Motor neuron (in vitro differentiated cells): ENCODE measurements around the gene MFAP4. TPM values are rescaled to one million over a fixed set of nuclear protein-coding genes. Genes with fewer than 3 reads are reported as not detected.
A peak's percentile ranks its signal among the peaks of the same experiment; 100 is the strongest.

Experiments
- ATAC-seq, 8 experiments: fragments of 200-7000 bp; cut with Tn5 transposase; replicated peaks in 6 of 8; 2 replicates each; pipeline ENCODE4 v1.8.0; 2021; ENCODE audit warnings: mild to moderate bottlenecking in 8 of 8, moderate library complexity in 8 of 8
- H3K27ac ChIP-seq, 2 donors: fragments of 250-450 bp; sonication (Bioruptor Pico); 2 replicates each; pipeline ENCODE4 v1.9.0; 2021; ENCODE audit warnings: antibody characterized with exemption in 2 of 2, mild to moderate bottlenecking in 2 of 2, moderate library complexity in 1 of 2
- H3K4me1 ChIP-seq, 2 donors: fragments of 250-450 bp; sonication (Bioruptor Pico); replicated peaks in 1 of 2; 2 replicates each; pipeline ENCODE4 v1.6.1; 2021; ENCODE audit warnings: antibody characterized with exemption in 2 of 2, mild to moderate bottlenecking in 2 of 2, moderate library complexity in 1 of 2
- H3K4me3 ChIP-seq, 5 donors: fragments of 250-450 bp; sonication (Bioruptor Pico); 2 replicates each; pipeline ENCODE4 v1.9.0; 2021; ENCODE audit warnings: antibody characterized with exemption in 5 of 5, mild to moderate bottlenecking in 5 of 5, moderate library complexity in 4 of 5
- WGBS, 10 experiments: fragments of 450-650 bp; shearing (Covaris generic); methylation state at CpG; one replicate each; pipeline ENCODE4 v1.0.0; 2022; 5-methylcytosine and 5-hydroxymethylcytosine counted together
- in situ Hi-C, 9 experiments: fragments of 400-800 bp; cut with MboI; loops; one replicate each; pipeline ENCODE4 v1.15.0; 2021; ENCODE audit warnings: low sequenced_read_pairs in 9 of 9, low pct_unique_long_range_greater_than_20kb in 2 of 9; ENCODE audit not compliant: unreplicated experiment in 9 of 9
- total RNA-seq, 8 experiments: library from RNA; unstranded; fragments of 300-600 nt; gene quantifications; 2 replicates each; pipeline versions ENCODE4 v1.2.3 to v1.2.4, GENCODE V29; 2022

MFAP4 gene
- total RNA-seq, 8 experiments from 2014 or later: 3.2 to 186 (median 7.0) TPM

- ATAC-seq: no peak
- Histone ChIP-seq H3K4me1 (peaks cover 5 to 7% of the 10 kb centered on the region in 2 donors), H3K27ac (no peak overlapping the region), H3K4me3 (no peak overlapping the region)
- in situ Hi-C loops: no loop called here
- WGBS, 10 experiments: 87 to 100% (median 100%) methylated on average over 1 to 3 of the region's 18 CpGs; no CpG with 5 or more reads in 7 of the 10 experiments
Measured at GRCh38 chr17:19415806-19416775, 29.1 kb upstream of the MFAP4 start.

GRCh38 chr17:19415311-19415710 is 28.3 kb upstream of the MFAP4 start:
- Histone ChIP-seq H3K27ac (no peak overlapping the region), H3K4me1 (peaks cover 13 to 14% of the 10 kb centered on the region in 2 donors), H3K4me3 (no peak overlapping the region)
- ATAC-seq: no peak
- in situ Hi-C loops: no loop called here
- WGBS, 10 experiments: 60% methylated on average over 1 of the region's 13 CpGs; no CpG with 5 or more reads in 9 of the 10 experiments

GRCh38 chr17:19414396-19415280 is 27.6 kb upstream of the MFAP4 start:
- 90 to 96% (median 95%) methylated on average over 4 of the region's 28 CpGs; no CpG with 5 or more reads in 7 of the 10 experiments for WGBS, 10 experiments
- in situ Hi-C loops: no loop called here

GRCh38 chr17:19413761-19414160 is 26.8 kb upstream of the MFAP4 start:
- Histone ChIP-seq H3K4me1 (peaks cover 13 to 15% of the 10 kb centered on the region in 2 donors), H3K27ac (no peak overlapping the region), H3K4me3 (no peak overlapping the region)
- in situ Hi-C loops: no loop called here
- no peak for ATAC-seq
- WGBS, 10 experiments: 90 to 100% (median 100%) methylated on average over 1 to 2 of the region's 5 CpGs; no CpG with 5 or more reads in 7 of the 10 experiments

More at GRCh38 chr17:19414396-19415280, 27.6 kb upstream of the MFAP4 start:
- Histone ChIP-seq H3K4me1 (peaks cover 13 to 15% of the 10 kb centered on the region in 2 donors), H3K27ac (no peak overlapping the region), H3K4me3 (no peak overlapping the region)
- no peak for ATAC-seq

- no CpG with 5 or more reads among the region's 12 CpGs for WGBS, 10 experiments
- no peak for ATAC-seq
- no peak overlapping the region for H3K4me3 ChIP-seq
- no peak overlapping the region for H3K27ac ChIP-seq
- H3K4me1 ChIP-seq: peaks cover 13 to 15% of the 10 kb centered on the region in 2 donors
- in situ Hi-C loops: no loop called here
Measured at GRCh38 chr17:19412984-19413383, 26.0 kb upstream of the MFAP4 start.

- no peak for ATAC-seq
- no peak overlapping the region for H3K27ac ChIP-seq
- WGBS, 10 experiments: 100% methylated on average over 2 of the region's 16 CpGs; no CpG with 5 or more reads in 9 of the 10 experiments
- in situ Hi-C loops: no loop called here
- H3K4me3 ChIP-seq: no peak overlapping the region
- peaks cover 13 to 15% of the 10 kb centered on the region in 2 donors for H3K4me1 ChIP-seq
Measured at GRCh38 chr17:19412510-19412909, 25.5 kb upstream of the MFAP4 start.

GRCh38 chr17:19411631-19412030 is 24.6 kb upstream of the MFAP4 start:
- ATAC-seq: peak in 7 of 8 experiments; percentile 17 to 50 (median 29)
- no peak overlapping the region for H3K27ac ChIP-seq
- H3K4me3 ChIP-seq: no peak overlapping the region
- H3K4me1 ChIP-seq: peaks cover 13 to 15% of the 10 kb centered on the region in 2 donors
- 47 to 100% (median 68%) methylated on average over 1 to 5 of the region's 9 CpGs; no CpG with 5 or more reads in 7 of the 10 experiments for WGBS, 10 experiments
- in situ Hi-C loops: no loop called here

GRCh38 chr17:19410875-19411620 is 24.1 kb upstream of the MFAP4 start, which contains the start of gene RNF112:
Gene RNF112, plus strand, starts transcription at chr17:19411232. Its CDS starts 177 bp downstream, at chr17:19411409.
- Histone ChIP-seq H3K4me3 (no peak within 1 kb of the TSS), H3K27ac (no peak within 1 kb of the TSS), H3K4me1 (peaks cover 13 to 15% of the 10 kb centered on the region in 2 donors)
- 0 to 20% (median 9%) methylated on average over 3 to 6 of the region's 23 CpGs; no CpG with 5 or more reads in 7 of the 10 experiments for WGBS, 10 experiments
- peak; percentile 23 to 88 (median 85) for ATAC-seq
- in situ Hi-C loops: no loop called here

- WGBS, 10 experiments: 60 to 100% (median 89%) methylated on average over 1 to 4 of the region's 6 CpGs; no CpG with 5 or more reads in 6 of the 10 experiments
- H3K4me3 ChIP-seq: no peak overlapping the region
- H3K27ac ChIP-seq: no peak overlapping the region
- in situ Hi-C loops: no loop called here
- ATAC-seq: peak in 1 of 8 experiments; percentile 34
- H3K4me1 ChIP-seq: peaks cover 13 to 15% of the 10 kb centered on the region in 2 donors
Measured at GRCh38 chr17:19410091-19410490, 23.1 kb upstream of the MFAP4 start.

GRCh38 chr17:19409509-19409908 is 22.5 kb upstream of the MFAP4 start:
- H3K4me3 ChIP-seq: no peak overlapping the region
- no peak overlapping the region for H3K27ac ChIP-seq
- ATAC-seq: peak in 1 of 8 experiments; percentile 14
- in situ Hi-C loops: no loop called here
- WGBS, 10 experiments: 0 to 7% methylated on average over 2 of the region's 3 CpGs; no CpG with 5 or more reads in 8 of the 10 experiments
- H3K4me1 ChIP-seq: peaks cover 13 to 15% of the 10 kb centered on the region in 2 donors

GRCh38 chr17:19409066-19409465 is 22.1 kb upstream of the MFAP4 start:
- 80 to 100% (median 95%) methylated on average over 1 to 3 of the region's 3 CpGs; no CpG with 5 or more reads in 6 of the 10 experiments for WGBS, 10 experiments
- in situ Hi-C loops: no loop called here
- no peak for ATAC-seq
- no peak overlapping the region for H3K27ac ChIP-seq
- peaks cover 13 to 15% of the 10 kb centered on the region in 2 donors for H3K4me1 ChIP-seq
- H3K4me3 ChIP-seq: no peak overlapping the region

- 88 to 100% (median 90%) methylated on average over 1 to 2 of the region's 2 CpGs; no CpG with 5 or more reads in 7 of the 10 experiments for WGBS, 10 experiments
- no peak for ATAC-seq
- H3K27ac ChIP-seq: no peak overlapping the region
- in situ Hi-C loops: no loop called here
- no peak overlapping the region for H3K4me3 ChIP-seq
- peaks cover 13 to 15% of the 10 kb centered on the region in 2 donors for H3K4me1 ChIP-seq
Measured at GRCh38 chr17:19408346-19408710, 21.3 kb upstream of the MFAP4 start.
